SK-N-SH (cell line): ENCODE measurements around the gene ELAC2. TPM values are rescaled to one million over a fixed set of nuclear protein-coding genes. Genes with fewer than 3 reads are reported as not detected.
A peak's percentile ranks its signal among the peaks of the same experiment; 100 is the strongest.

Experiments used
- CTCF ChIA-PET: fragments of 300-600, 350-600 bp; formaldehyde crosslinking; extraction: SDS; loops from one replicate; lab custom pipeline; 2021; lab: Yijun Ruan, JAX
- POLR2A ChIA-PET: fragments of 350-600 bp; sonication (Branson Sonifier 250); formaldehyde crosslinking; extraction: SDS; loops from one replicate; lab custom pipeline; 2020; ENCODE audit warnings: antibody characterized with exemption, inconsistent platforms; lab: Yijun Ruan, JAX
- DNase-seq: peaks from one replicate; pipeline ENCODE4 v3.0.0; 2012
- H2AFZ ChIP-seq: fragments of 200-600 bp; sonication (generic); 2 replicates; pipeline ENCODE4 v1.8.1; 2016; ENCODE audit warnings: antibody characterized with exemption, mild to moderate bottlenecking, low read depth
- H3F3A ChIP-seq: fragments of 200-600 bp; sonication (generic); replicated peaks from 2 replicates; pipeline ENCODE3; 2016; ENCODE audit warnings: antibody characterized with exemption, mild to moderate bottlenecking; ENCODE audit not compliant: insufficient read depth
- H3K27ac ChIP-seq, 2 experiments: fragments of 200-500 bp in 1 of 2; fragments of 200-600 bp in 1 of 2; sonication (Bioruptor generic) in 1 of 2; sonication (generic), shearing (Covaris generic) in 1 of 2; 2 replicates each; pipeline versions ENCODE4 v1.5.1 to v1.6.1; 2014 to 2016; ENCODE audit warnings: low read depth in 2 of 2, inconsistent platforms in 1 of 2, low read length in 1 of 2, mild to moderate bottlenecking in 1 of 2, mixed read lengths in 1 of 2
- H3K27me3 ChIP-seq: fragments of 200-600 bp; sonication (generic), shearing (Covaris generic); 2 replicates; pipeline ENCODE4 v1.6.1; 2016; ENCODE audit warnings: mixed run types; ENCODE audit not compliant: insufficient read depth
- H3K36me3 ChIP-seq, 2 experiments: fragments of 200-500 bp in 1 of 2; fragments of 200-600 bp in 1 of 2; sonication (Bioruptor generic) in 1 of 2; sonication (generic) in 1 of 2; replicated peaks in 1 of 2; 2 replicates each; pipeline versions ENCODE3 to v1.5.1; 2014 to 2016; ENCODE audit warnings: low read length in 1 of 2, mild to moderate bottlenecking in 1 of 2; ENCODE audit not compliant: insufficient read depth in 2 of 2, control insufficient read depth in 1 of 2
- H3K4me1 ChIP-seq, 2 experiments: fragments of 200-500 bp in 1 of 2; fragments of 200-600 bp in 1 of 2; sonication (Bioruptor generic) in 1 of 2; sonication (generic), shearing (Covaris generic) in 1 of 2; 2 replicates each; pipeline versions ENCODE4 v1.5.1 to v1.6.1; 2014 to 2016; ENCODE audit warnings: low read depth in 1 of 2, low read length in 1 of 2, mixed run types in 1 of 2; ENCODE audit not compliant: insufficient read depth in 2 of 2, control insufficient read depth in 1 of 2
- H3K4me2 ChIP-seq: fragments of 200-600 bp; sonication (generic), shearing (Covaris generic); 2 replicates; pipeline ENCODE4 v1.6.1; 2017; ENCODE audit warnings: mixed run types
- H3K4me3 ChIP-seq, 2 experiments: fragments of 200-500 bp in 1 of 2; fragments of 200-600 bp in 1 of 2; sonication (Bioruptor generic) in 1 of 2; sonication (generic), shearing (Covaris generic) in 1 of 2; 2 replicates each; pipeline versions ENCODE4 v1.5.1 to v1.8.1; 2014 to 2016; ENCODE audit warnings: low read depth in 2 of 2, inconsistent platforms in 1 of 2, low read length in 1 of 2, mild to moderate bottlenecking in 1 of 2, mixed read lengths in 1 of 2, moderate library complexity in 1 of 2
- H3K79me2 ChIP-seq: fragments of 200-600 bp; sonication (generic); 2 replicates; pipeline ENCODE4 v1.8.1; 2017; ENCODE audit warnings: mild to moderate bottlenecking; ENCODE audit not compliant: insufficient read depth
- H3K9ac ChIP-seq: fragments of 200-600 bp; sonication (generic); 2 replicates; pipeline ENCODE4 v1.6.1; 2017; ENCODE audit warnings: mixed run types
- H3K9me2 ChIP-seq: fragments of 200-600 bp; sonication (generic); 2 replicates; pipeline ENCODE4 v1.6.1; 2017; ENCODE audit warnings: mixed run types
- H3K9me3 ChIP-seq: fragments of 200-600 bp; sonication (generic); 2 replicates; pipeline ENCODE4 v1.6.1; 2017; ENCODE audit warnings: mixed run types, mild to moderate bottlenecking, moderate library complexity
- H4K20me1 ChIP-seq: fragments of 200-600 bp; sonication (generic); 2 replicates; pipeline ENCODE4 v1.6.1; 2017; ENCODE audit warnings: mild to moderate bottlenecking, mixed run types; ENCODE audit not compliant: insufficient read depth
- CHD2 ChIP-seq: fragments of 150-350 bp; IDR thresholded peaks from 2 replicates; pipeline ENCODE4 v1.6.1; 2018; ENCODE audit warnings: low read length; ENCODE audit not compliant: partially characterized antibody
- CTCF ChIP-seq: fragments of 200-600 bp; sonication (generic); IDR thresholded peaks from 2 replicates; pipeline ENCODE4 v1.6.1; 2017; ENCODE audit warnings: antibody characterized with exemption, mild to moderate bottlenecking, moderate library complexity
- FOXJ3 ChIP-seq: sonication (generic); formaldehyde crosslinking; IDR thresholded peaks from 2 replicates; pipeline ENCODE4 v1.5.1; 2020; ENCODE audit warnings: mild to moderate bottlenecking, missing genetic modification reagents
- IRF3 ChIP-seq: fragments of 150-350 bp; IDR thresholded peaks from 2 replicates; pipeline ENCODE4 v1.6.1; 2016; ENCODE audit warnings: mild to moderate bottlenecking, low read depth, low read length
- JUND ChIP-seq: IDR thresholded peaks from 2 replicates; pipeline ENCODE4 v1.4.0; 2012
- MAX ChIP-seq: IDR thresholded peaks from 2 replicates; pipeline ENCODE4 v1.4.0; 2012; ENCODE audit warnings: low read depth
- PBX3 ChIP-seq: IDR thresholded peaks from 2 replicates; pipeline ENCODE4; 2012
- POLR2AphosphoS5 ChIP-seq: IDR thresholded peaks from 2 replicates; pipeline ENCODE4 v1.6.1; 2012; ENCODE audit warnings: low read depth, low read length
- RAD21 ChIP-seq: IDR thresholded peaks from 2 replicates; pipeline ENCODE4 v1.6.1; 2012; ENCODE audit warnings: mild to moderate bottlenecking, low read length
- REST ChIP-seq: IDR thresholded peaks from 2 replicates; pipeline ENCODE4 v1.6.1; 2012; ENCODE audit warnings: mild to moderate bottlenecking, low read depth, low read length, moderate library complexity
- RXRA ChIP-seq: IDR thresholded peaks from 2 replicates; pipeline ENCODE4 v1.4.0; 2012; ENCODE audit warnings: low read depth, mild to moderate bottlenecking, borderline replicate concordance
- SMC3 ChIP-seq: IDR thresholded peaks from 2 replicates; pipeline ENCODE4 v1.6.1; 2012; ENCODE audit warnings: low read depth, low read length, improper control_type of control experiment
- TAF1 ChIP-seq: IDR thresholded peaks from 2 replicates; pipeline ENCODE4 v1.6.1; 2012; ENCODE audit warnings: low read depth, mild to moderate bottlenecking, low read length, moderate library complexity, borderline replicate concordance
- TEAD4 ChIP-seq: IDR thresholded peaks from 2 replicates; pipeline ENCODE4 v1.4.0; 2012; ENCODE audit warnings: mild to moderate bottlenecking, borderline replicate concordance; ENCODE audit not compliant: insufficient read depth
- YY1 ChIP-seq: IDR thresholded peaks from 2 replicates; pipeline ENCODE4 v1.4.0; 2012; ENCODE audit warnings: low read depth, mild to moderate bottlenecking
- WGBS: methylation state at CpG from one replicate; pipeline ENCODE4 v1.1.6; 2017; ENCODE audit warnings: low lambda C conversion rate; 5-methylcytosine and 5-hydroxymethylcytosine counted together
- polyA plus RNA-seq, 3 experiments: library from polyadenylated mRNA; depleted of rRNA; stranded (reverse); fragments of >200 nt; gene quantifications; 2 replicates each; pipeline ENCODE4 v1.2.3, GENCODE V29; 2012

Gene ELAC2
- polyA plus RNA-seq, 1 of the 3 experiments (the other 2 are of a cell fraction), result 77.6 TPM

- peak; percentile 48 for DNase-seq
- Histone ChIP-seq H3K36me3 (no peaks in the 10 kb centered on the region), H2AFZ (no peak overlapping the region), H3K4me2 (no peak overlapping the region), H3K27me3 (no peaks in the 10 kb centered on the region; the same call in 1 of the 2 replicates), H3K4me3 (no peak overlapping the region; a peak in 1 of 4 replicates), H3K9me2 (no peaks in the 10 kb centered on the region), H4K20me1 (no peaks in the 10 kb centered on the region), H3K9me3 (no peaks in the 10 kb centered on the region), H3F3A (no peaks in the 10 kb centered on the region), H3K79me2 (no peaks in the 10 kb centered on the region), H3K27ac (no peak overlapping the region), H3K9ac (no peak overlapping the region), H3K4me1 (no peaks in the 10 kb centered on the region)
- CTCF ChIA-PET, result interaction anchor here (0.7 to 5.8 kb wide), 29 partner anchors 8 to 1896 kb away, joined by 3 to 119 read pairs (median 5); partner anchors contain the start of gene ELAC2
- TF ChIP-seq SMC3 (peak; percentile 36; the same call in 1 of the 2 replicates), YY1 (peak; percentile 71; the same call in 1 of the 2 replicates), POLR2AphosphoS5 (no peak), IRF3 (no peak), MAX (no peak), FOXJ3 (CRISPR knock-in tag) (no peak), TEAD4 (no peak), CTCF (peak; percentile 82), CHD2 (no peak), JUND (no peak), RXRA (no peak), PBX3 (no peak), TAF1 (no peak), RAD21 (peak; percentile 42), REST (no peak)
- POLR2A ChIA-PET, result no interaction called here
- 35% methylated on average over 16 of the region's 16 CpGs for WGBS
These were observed 14.0 kb upstream of the ELAC2 start for GRCh38 chr17:13031718-13032350.
